H1 (cell line): Measurements from ENCODE around the gene COL4A1. TPM values are rescaled to one million over a fixed set of nuclear protein-coding genes. Genes with fewer than 3 reads are reported as not detected.

Experiments used
- CTCF ChIA-PET: fragments of 300-600 bp; sonication (Branson Sonifier 250); formaldehyde crosslinking; loops from one replicate; lab custom pipeline; 2021; ENCODE audit not compliant: partially characterized antibody; lab: Charles Lee
- POLR2A ChIA-PET: fragments of 300-600 bp; sonication (Branson Sonifier 250); formaldehyde crosslinking; loops from one replicate; lab custom pipeline; 2021; ENCODE audit warnings: inconsistent platforms; ENCODE audit not compliant: partially characterized antibody; lab: Charles Lee
- DNase-seq, 2 experiments: peaks; one replicate each; pipeline versions ENCODE4 v3.0.0 to v3.0.0-alpha.2; 2010 to 2022; ENCODE audit warnings: low spot score in 2 of 2, low read depth in 1 of 2, mixed read lengths in 1 of 2
- FAIRE-seq: peaks from 2 replicates; lab custom pipeline; 2011; peaks lifted over from hg19 to GRCh38; lab: Jason Lieb, UNC
- H2AFZ ChIP-seq: 2 replicates; pipeline ENCODE4 v1.8.1; 2012; ENCODE audit warnings: low read length, inconsistent platforms
- H2AK5ac ChIP-seq: 2 replicates; pipeline ENCODE4 v1.6.1; 2013; ENCODE audit warnings: low read depth, low read length
- H2BK120ac ChIP-seq: replicated peaks from 2 replicates; pipeline ENCODE3; 2013; ENCODE audit warnings: low read depth, low read length, inconsistent platforms
- H2BK12ac ChIP-seq: 2 replicates; pipeline ENCODE4 v1.6.1; 2013; ENCODE audit warnings: low read depth, low read length
- H2BK15ac ChIP-seq: 2 replicates; pipeline ENCODE4 v1.6.1; 2013; ENCODE audit warnings: low read length
- H2BK20ac ChIP-seq: 2 replicates; pipeline ENCODE4 v1.6.1; 2013; ENCODE audit warnings: low read length
- H2BK5ac ChIP-seq: 2 replicates; pipeline ENCODE4 v1.6.1; 2013; ENCODE audit warnings: low read depth, low read length
- H3K14ac ChIP-seq: 2 replicates; pipeline ENCODE4 v1.6.1; 2013; ENCODE audit warnings: inconsistent platforms; ENCODE audit not compliant: insufficient read length
- H3K18ac ChIP-seq: 2 replicates; pipeline ENCODE4 v1.6.1; 2013; ENCODE audit warnings: low read length; ENCODE audit errors: extremely low read depth
- H3K23ac ChIP-seq: 2 replicates; pipeline ENCODE4 v1.6.1; 2013; ENCODE audit warnings: inconsistent platforms; ENCODE audit not compliant: insufficient read length
- H3K23me2 ChIP-seq: 2 replicates; pipeline ENCODE4 v1.6.1; 2013; ENCODE audit warnings: low read depth, low read length
- H3K27ac ChIP-seq: 2 replicates; pipeline ENCODE4 v1.6.1; 2011; ENCODE audit warnings: low read depth, low read length, inconsistent platforms
- H3K27me3 ChIP-seq, 4 experiments: replicated peaks in 1 of 4; 1 replicate in 1 of 4; 2 replicates in 3 of 4; pipeline versions ENCODE4 v1.6.1 to v1.8.1; 2011 to 2013; ENCODE audit warnings: low read length in 3 of 4, mild to moderate bottlenecking in 3 of 4, inconsistent platforms in 2 of 4, mixed read lengths in 2 of 4, moderate library complexity in 1 of 4; ENCODE audit not compliant: control insufficient read depth in 3 of 4, insufficient read depth in 3 of 4; ENCODE audit errors: extremely low read depth in 1 of 4
- H3K36me3 ChIP-seq, 4 experiments: 2 replicates each; pipeline versions ENCODE4 v1.6.1 to v1.8.1; 2011 to 2013; ENCODE audit warnings: mild to moderate bottlenecking in 4 of 4, low read length in 3 of 4, moderate library complexity in 2 of 4, control low read depth in 1 of 4, inconsistent platforms in 1 of 4; ENCODE audit not compliant: insufficient read depth in 4 of 4, control insufficient read depth in 2 of 4
- H3K4ac ChIP-seq: replicated peaks from 2 replicates; pipeline ENCODE3; 2013; ENCODE audit warnings: low read length, low read depth, mixed read lengths, inconsistent platforms; ENCODE audit not compliant: insufficient read length
- H3K4me1 ChIP-seq, 4 experiments: replicated peaks in 1 of 4; 1 replicate in 1 of 4; 2 replicates in 3 of 4; pipeline versions ENCODE4 v1.6.1 to v1.8.1; 2011 to 2013; ENCODE audit warnings: low read length in 3 of 4, inconsistent platforms in 2 of 4, mixed read lengths in 1 of 4; ENCODE audit not compliant: insufficient read depth in 4 of 4, control insufficient read depth in 3 of 4
- H3K4me2 ChIP-seq, 2 experiments: 2 replicates each; pipeline versions ENCODE4 v1.6.1 to v1.8.1; 2011 to 2013; ENCODE audit warnings: low read depth in 2 of 2, low read length in 2 of 2, control low read depth in 1 of 2, inconsistent platforms in 1 of 2, mild to moderate bottlenecking in 1 of 2; ENCODE audit not compliant: insufficient read depth in 1 of 2
- H3K4me3 ChIP-seq, 4 experiments: fragments of 200-600, 300-600 bp in 1 of 4; sonication (generic), shearing (Covaris generic), sonication (Bioruptor Twin) in 1 of 4; 2 replicates each; pipeline versions ENCODE4 v1.5.1 to v1.8.1; 2011 to 2016; ENCODE audit warnings: low read length in 4 of 4, low read depth in 3 of 4, control low read depth in 2 of 4, inconsistent platforms in 2 of 4, mild to moderate bottlenecking in 2 of 4, mixed read lengths in 1 of 4, moderate library complexity in 1 of 4; ENCODE audit not compliant: insufficient read depth in 2 of 4; ENCODE audit errors: extremely low read depth in 1 of 4
- H3K56ac ChIP-seq: replicated peaks from 2 replicates; pipeline ENCODE3; 2013; ENCODE audit warnings: low read depth, mild to moderate bottlenecking, mixed read lengths, low read length, inconsistent platforms; ENCODE audit not compliant: insufficient read length
- H3K79me1 ChIP-seq: 2 replicates; pipeline ENCODE4 v1.6.1; 2013; ENCODE audit warnings: low read depth, low read length, control low read depth
- H3K79me2 ChIP-seq, 2 experiments: 2 replicates each; pipeline versions ENCODE4 v1.6.1 to v1.8.1; 2012 to 2013; ENCODE audit warnings: low read length in 2 of 2, mild to moderate bottlenecking in 2 of 2, inconsistent platforms in 1 of 2; ENCODE audit not compliant: insufficient read depth in 2 of 2, control insufficient read depth in 1 of 2
- H3K9ac ChIP-seq, 4 experiments: replicated peaks in 1 of 4; 1 replicate in 1 of 4; 2 replicates in 3 of 4; pipeline versions ENCODE4 v1.6.1 to v1.8.1; 2011 to 2013; ENCODE audit warnings: low read depth in 3 of 4, low read length in 3 of 4, control low read depth in 2 of 4, mild to moderate bottlenecking in 2 of 4, moderate library complexity in 2 of 4, inconsistent platforms in 1 of 4; ENCODE audit errors: extremely low read depth in 1 of 4
- H3K9me3 ChIP-seq, 2 experiments: 2 replicates each; pipeline versions ENCODE4 v1.6.1 to v1.8.1; 2012 to 2013; ENCODE audit warnings: mild to moderate bottlenecking in 2 of 2, moderate library complexity in 2 of 2, control low read depth in 1 of 2, inconsistent platforms in 1 of 2, low read depth in 1 of 2, low read length in 1 of 2, mixed read lengths in 1 of 2; ENCODE audit not compliant: insufficient read depth in 2 of 2
- H4K20me1 ChIP-seq, 2 experiments: replicated peaks in 1 of 2; 2 replicates each; pipeline versions ENCODE3 to v1.8.1; 2011 to 2013; ENCODE audit warnings: inconsistent platforms in 2 of 2, low read length in 2 of 2, mild to moderate bottlenecking in 1 of 2; ENCODE audit not compliant: insufficient read depth in 2 of 2, control insufficient read depth in 1 of 2
- H4K5ac ChIP-seq: 2 replicates; pipeline ENCODE4 v1.6.1; 2013; ENCODE audit warnings: low read length, low read depth, mixed read lengths, inconsistent platforms; ENCODE audit not compliant: insufficient read length
- H4K8ac ChIP-seq: 2 replicates; pipeline ENCODE4 v1.8.0; 2013; ENCODE audit warnings: mild to moderate bottlenecking, moderate library complexity, low read length, inconsistent platforms; ENCODE audit not compliant: insufficient read depth; ENCODE audit errors: extremely low read depth
- H4K91ac ChIP-seq: replicated peaks from 2 replicates; pipeline ENCODE3; 2013; ENCODE audit warnings: low read length, mixed read lengths, inconsistent platforms; ENCODE audit not compliant: insufficient read length
- ATF2 ChIP-seq: IDR thresholded peaks from 2 replicates; pipeline ENCODE4 v1.6.1; 2012; ENCODE audit warnings: low read length, inconsistent platforms
- CBX8 ChIP-seq: fragments of 300-800, 300-1000 bp; sonication (generic); IDR thresholded peaks from 2 replicates; pipeline ENCODE4 v1.7.1; 2016; ENCODE audit warnings: low read depth, low read length, borderline replicate concordance
- CREB1 ChIP-seq: IDR thresholded peaks from 2 replicates; pipeline ENCODE4 v1.6.1; 2012; ENCODE audit warnings: inconsistent platforms
- EZH2 ChIP-seq: fragments of 200-600 bp; sonication (generic); IDR thresholded peaks from 2 replicates; pipeline ENCODE4 v1.7.1; 2012; ENCODE audit warnings: low read depth, mild to moderate bottlenecking, moderate library complexity, low read length, inconsistent platforms; ENCODE audit not compliant: severe bottlenecking
- GABPA ChIP-seq: IDR thresholded peaks from 2 replicates; pipeline ENCODE4 v1.6.1; 2011; ENCODE audit warnings: mild to moderate bottlenecking, low read length, moderate library complexity, borderline replicate concordance; ENCODE audit not compliant: insufficient read depth
- JUN ChIP-seq: IDR thresholded peaks from 2 replicates; pipeline ENCODE4 v1.6.1; 2011; ENCODE audit warnings: low read depth, mild to moderate bottlenecking, improper control_type of control experiment, low read length
- MAFK ChIP-seq: IDR thresholded peaks from 2 replicates; pipeline ENCODE4 v1.6.1; 2012; ENCODE audit warnings: low read depth, mild to moderate bottlenecking, improper control_type of control experiment, low read length
- NANOG ChIP-seq: IDR thresholded peaks from 2 replicates; pipeline ENCODE4 v1.6.1; 2011; ENCODE audit warnings: low read length, low read depth, mild to moderate bottlenecking, inconsistent platforms; ENCODE audit not compliant: insufficient read depth, poor library complexity, severe bottlenecking
- SP4 ChIP-seq: IDR thresholded peaks from 2 replicates; pipeline ENCODE4 v1.6.1; 2012; ENCODE audit warnings: low read length, inconsistent platforms
- TBP ChIP-seq: IDR thresholded peaks from 2 replicates; pipeline ENCODE4 v1.6.1; 2011; ENCODE audit warnings: low read depth, low read length, improper control_type of control experiment
- TEAD4 ChIP-seq: IDR thresholded peaks from 2 replicates; pipeline ENCODE4 v1.6.1; 2012; ENCODE audit warnings: low read depth, low read length, inconsistent platforms, mixed read lengths
- WGBS, 2 experiments: shearing (Covaris generic) in 1 of 2; methylation state at CpG; one replicate each; pipeline versions ENCODE4 v1.1.6 to v1.1.7; 2013 to 2015; ENCODE audit warnings: low lambda C conversion rate in 2 of 2, mixed read lengths in 2 of 2, inconsistent platforms in 1 of 2, low coverage in 1 of 2, missing lambda C conversion rate in 1 of 2; ENCODE audit not compliant: insufficient replicate concordance in 2 of 2, insufficient coverage in 1 of 2, insufficient read length in 1 of 2; ENCODE audit errors: extremely low coverage in 1 of 2, missing lambda C conversion rate in 1 of 2; 5-methylcytosine and 5-hydroxymethylcytosine counted together
- polyA plus RNA-seq, 7 experiments: library from polyadenylated mRNA; depleted of rRNA in 3 of 7; stranded (reverse) in 5 of 7; unstranded in 2 of 7; fragments of >200 nt in 5 of 7; fragments of 200-250 nt in 2 of 7; gene quantifications; 1 replicate in 5 of 7; 2 replicates in 1 of 7; 4 replicates in 1 of 7; pipeline versions ENCODE4 v1.2.1 to v1.2.3, GENCODE V29; 2011 to 2013; ENCODE audit warnings: missing spikeins in 2 of 7, mixed read lengths in 2 of 7
- total RNA-seq: library from RNA; stranded (reverse); fragmentation: NEBNext Ultra II Directional; extraction: Animal tissue kit (Norgen Biotek cat#: 25700); gene quantifications from 2 replicates; pipeline ENCODE4 v1.2.1, GENCODE V29; 2021

COL4A1 gene
- total and polyA plus RNA-seq, 2 of the 8 experiments (the other 6 are each of a cell fraction or from before 2014, with no cell fraction given), result 30.7 to 82.0 TPM

- FAIRE-seq (no peak), DNase-seq (no peak)
- Histone ChIP-seq H3K4me3 (no peak overlapping the region), H3K18ac (no peak overlapping the region), H4K91ac (no peak overlapping the region), H2BK5ac (no peak overlapping the region), H3K14ac (no peak overlapping the region), H3K27me3 (no peaks in the 10 kb centered on the region), H2BK120ac (no peak overlapping the region), H4K5ac (no peak overlapping the region), H3K4me1 (peaks cover 2 to 13% (median 4%) of the 10 kb centered on the region in 4 experiments; a peak in 5 of 7 replicates), H3K4me2 (no peak overlapping the region), H4K20me1 (peaks cover 0 to 5% of the 10 kb centered on the region in 2 experiments), H3K56ac (no peak overlapping the region), H3K4ac (no peak overlapping the region), H2AK5ac (no peak overlapping the region), H3K27ac (no peak overlapping the region), H3K79me1 (no peaks in the 10 kb centered on the region), H3K36me3 (no peaks in the 10 kb centered on the region), H2BK20ac (no peak overlapping the region), H2AFZ (no peak overlapping the region), H3K23ac (no peak overlapping the region)
- 93% methylated on average over 6 of the region's 6 CpGs; no CpG with 5 or more reads in 1 of the 2 experiments for WGBS, 2 experiments
- POLR2A ChIA-PET, result no interaction called here
- TF ChIP-seq TBP, result no peak
- no peak for TF ChIP-seq GABPA
- no peak for TF ChIP-seq SP4
- TF ChIP-seq NANOG, result no peak
- no peak for TF ChIP-seq JUN
- TF ChIP-seq MAFK, result no peak
- TF ChIP-seq CREB1, result no peak
- no peak for TF ChIP-seq CBX8
- TF ChIP-seq EZH2, result no peak
- no peak for TF ChIP-seq ATF2
- no peak for TF ChIP-seq TEAD4
- TF ChIP-seq, all 59 proteins: peak for 0
- Histone ChIP-seq H2BK12ac (no peak overlapping the region), H3K79me2 (no peaks in the 10 kb centered on the region), H3K23me2 (peaks cover 3% of the 10 kb centered on the region; the same call in 1 of the 2 replicates), H3K9ac (no peak overlapping the region), H4K8ac (no peak overlapping the region), H3K9me3 (peaks cover 1 to 2% of the 10 kb centered on the region in 2 experiments; a peak in 1 of 4 replicates), H2BK15ac (no peak overlapping the region)
- CTCF ChIA-PET, result interaction anchor here (0.7 to 5.8 kb wide), 4 partner anchors 8 to 147 kb away, joined by 3 to 32 read pairs (median 12); no protein-coding TSS in a partner anchor
Observed at GRCh38 chr13:110105136-110105535, 201.8 kb downstream of the COL4A1 start.
